GM12865 (cell line): ENCODE results near the gene MYOM3.

Source experiments
- DNase-seq: peaks from one replicate; pipeline ENCODE4 v3.0.0; 2010; ENCODE audit warnings: low read depth
- H3K4me3 ChIP-seq: 2 replicates; pipeline ENCODE4 v1.5.1; 2011; ENCODE audit warnings: mild to moderate bottlenecking, low read depth, low read length, control low read depth
- CTCF ChIP-seq: IDR thresholded peaks from 2 replicates; pipeline ENCODE4 v1.5.1; 2011; ENCODE audit warnings: low read length, control low read depth, low read depth, inconsistent platforms; ENCODE audit not compliant: insufficient read depth; ENCODE audit errors: missing control alignments

The MYOM3 gene

DNA sequence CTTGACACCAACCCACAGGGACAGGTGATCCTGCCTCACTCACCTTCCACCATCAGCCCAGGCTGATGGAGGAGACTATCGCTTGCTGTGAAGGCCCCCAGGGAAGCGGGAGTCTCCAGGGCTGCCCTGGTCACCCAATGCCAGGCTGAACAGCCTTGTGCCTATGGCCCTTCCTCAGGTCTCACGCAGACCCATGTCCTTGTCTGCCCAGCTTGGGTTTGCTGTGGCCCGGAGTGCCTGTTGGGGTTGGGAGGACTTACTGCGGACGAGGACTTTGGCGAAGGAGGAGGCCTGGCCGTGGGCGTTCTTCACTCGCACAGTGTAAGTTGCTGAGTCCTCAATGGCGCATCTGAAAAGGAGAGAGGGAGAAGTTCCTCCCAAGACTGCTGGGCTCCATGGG lies 14.3 kb downstream of the MYOM3 start:
- TF ChIP-seq CTCF: no peak
- no peak overlapping the region for H3K4me3 ChIP-seq
- DNase-seq: no peak

- no peak for TF ChIP-seq CTCF
- no peak overlapping the region for H3K4me3 ChIP-seq
- no peak for DNase-seq
These were observed 15.2 kb downstream of the MYOM3 start for GRCh38 chr1:24096739-24097103.

GRCh38 chr1:24096009-24096738 lies 15.8 kb downstream of the MYOM3 start:
- DNase-seq: no peak
- TF ChIP-seq CTCF: no peak
- H3K4me3 ChIP-seq: no peak overlapping the region

DNA sequence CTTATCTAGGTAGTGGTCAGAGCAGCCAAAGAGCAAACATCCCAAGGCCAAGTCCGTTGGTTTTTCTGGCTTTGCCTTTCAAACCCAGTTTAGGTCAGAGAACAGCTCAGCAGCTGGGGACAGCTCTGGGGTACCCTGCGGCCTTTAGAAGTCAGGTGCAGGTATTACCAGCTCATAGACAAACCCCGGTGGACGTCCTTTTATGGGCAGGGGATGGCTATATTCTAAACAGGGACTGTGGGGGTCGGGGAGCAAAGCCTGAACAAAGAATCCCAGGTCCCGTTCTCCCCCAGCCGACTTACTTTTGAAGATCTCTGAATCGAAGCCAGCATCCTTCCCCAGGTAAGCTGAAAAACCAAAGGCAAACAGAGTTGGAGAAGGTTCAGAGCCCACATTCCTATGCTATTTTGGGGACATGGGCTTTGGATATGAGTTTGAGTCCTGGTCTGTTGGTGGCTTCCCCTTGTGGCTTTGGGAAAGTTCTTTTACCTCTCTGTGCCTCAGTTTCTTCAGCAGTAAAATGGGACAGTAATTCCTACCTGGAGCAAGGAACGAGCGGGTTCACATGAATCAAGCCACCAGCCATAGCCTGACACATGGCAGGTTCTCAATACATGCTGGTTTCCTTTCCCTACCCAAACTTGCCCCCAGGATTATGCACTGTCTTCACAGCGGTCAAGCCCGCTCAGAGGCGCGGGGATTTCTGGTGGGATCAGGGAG lies 16.6 kb downstream of the MYOM3 start:
- no peak for DNase-seq
- TF ChIP-seq CTCF: no peak
- H3K4me3 ChIP-seq: no peak overlapping the region

- TF ChIP-seq CTCF: no peak
- no peak overlapping the region for H3K4me3 ChIP-seq
- no peak for DNase-seq
These were observed 17.4 kb downstream of the MYOM3 start for GRCh38 chr1:24094554-24094953.

DNA sequence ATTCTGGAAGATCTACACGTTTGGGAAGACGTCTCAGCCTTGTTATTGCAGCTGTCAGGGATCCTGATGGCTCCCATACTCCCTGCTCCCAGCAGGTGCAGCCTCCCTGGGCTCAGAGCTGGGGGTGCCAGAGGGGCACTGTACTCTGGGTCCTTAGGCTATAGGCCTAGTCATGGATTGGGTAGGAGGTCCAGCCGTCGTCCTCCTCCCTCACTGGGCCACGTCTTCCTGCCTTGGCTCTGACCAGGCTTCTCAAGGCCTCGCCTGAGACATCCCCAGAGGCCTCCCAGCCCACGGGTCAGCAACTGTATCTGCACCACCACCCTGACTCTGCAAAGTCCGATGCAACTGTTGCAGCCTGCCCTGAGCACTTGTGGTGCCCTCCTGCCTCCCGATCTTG lies 18.2 kb downstream of the MYOM3 start:
- no peak for DNase-seq
- no peak overlapping the region for H3K4me3 ChIP-seq

More for the DNA sequence above, 18.2 kb downstream of the MYOM3 start:
- no peak for TF ChIP-seq CTCF
